K562 (cell line): ENCODE data around the gene SELENOT. TPM values are rescaled to one million over a fixed set of nuclear protein-coding genes. Genes with fewer than 3 reads are reported as not detected.

ENCODE experiments used
- ATAC-seq: fragments of 200-7000 bp; cut with Tn5 transposase; 3 replicates; pipeline ENCODE4 v1.9.1; 2020; ENCODE audit warnings: moderate library complexity
- BruUV-seq: library from RNA; stranded (reverse); fragments of 400-500 nt; replicated peaks from 2 replicates; lab custom pipeline; 2021; lab: Mats Ljungman, UMichigan
- CTCF ChIA-PET: fragments of 300-600 bp; formaldehyde crosslinking; extraction: SDS; loops from one replicate; lab custom pipeline; 2021; ENCODE audit warnings: low intra/inter-chr PET ratio; lab: Yijun Ruan, JAX
- POLR2A ChIA-PET: fragments of 300-600, 350-650 bp; sonication (Branson Sonifier 250); formaldehyde crosslinking; extraction: SDS; loops from one replicate; lab custom pipeline; 2021; ENCODE audit warnings: antibody characterized with exemption, inconsistent platforms; lab: Yijun Ruan, JAX
- DNase-seq, 4 experiments: peaks; one replicate each; pipeline versions ENCODE4 v3.0.0 to v3.0.0-alpha.2; 2011 to 2018; ENCODE audit warnings: low spot score in 3 of 4, mixed read lengths in 3 of 4; ENCODE audit errors: extremely low read depth in 1 of 4
- FAIRE-seq: peaks from 2 replicates; lab custom pipeline; 2011; peaks lifted over from hg19 to GRCh38; lab: Jason Lieb, UNC
- H2AFZ ChIP-seq: 2 replicates; pipeline ENCODE4 v1.6.0; 2011; ENCODE audit warnings: low read depth, low read length, control low read depth, inconsistent platforms
- H3K27ac ChIP-seq: fragments of 200-600 bp; 3 replicates; pipeline ENCODE4 v1.8.0; 2011; ENCODE audit warnings: low read depth, mild to moderate bottlenecking, control low read depth, inconsistent platforms, low read length, moderate library complexity, mixed read lengths; ENCODE audit errors: extremely low read depth
- H3K27me3 ChIP-seq, 2 experiments: fragments of 300-600 bp in 1 of 2; 2 replicates in 1 of 2; 3 replicates in 1 of 2; pipeline versions ENCODE4 v1.6.0 to v1.8.0; 2011; ENCODE audit warnings: inconsistent platforms in 2 of 2, low read length in 2 of 2, mild to moderate bottlenecking in 1 of 2, mixed read lengths in 1 of 2, moderate library complexity in 1 of 2; ENCODE audit not compliant: control insufficient read depth in 2 of 2, insufficient read depth in 2 of 2
- H3K36me3 ChIP-seq: fragments of 300-600 bp; 3 replicates; pipeline ENCODE4 v1.8.0; 2011; ENCODE audit warnings: mild to moderate bottlenecking, low read length, inconsistent platforms; ENCODE audit not compliant: control insufficient read depth, insufficient read depth
- H3K4me1 ChIP-seq, 2 experiments: fragments of 200-600 bp in 1 of 2; replicated peaks in 1 of 2; 2 replicates in 1 of 2; 3 replicates in 1 of 2; pipeline versions ENCODE4 v1.5.1 to v1.8.0; 2011; ENCODE audit warnings: inconsistent platforms in 2 of 2, low read length in 2 of 2, mild to moderate bottlenecking in 1 of 2, mixed read lengths in 1 of 2, moderate library complexity in 1 of 2; ENCODE audit not compliant: control insufficient read depth in 2 of 2, insufficient read depth in 2 of 2
- H3K4me2 ChIP-seq: 2 replicates; pipeline ENCODE4 v1.6.1; 2011; ENCODE audit warnings: low read length, control low read depth, inconsistent platforms, mixed read lengths; ENCODE audit not compliant: insufficient read depth
- H3K4me3 ChIP-seq: fragments of 200-600 bp; sonication (generic), shearing (Covaris generic); 2 replicates; pipeline ENCODE4 v1.5.1; 2016; ENCODE audit warnings: control low read depth, inconsistent platforms
- H3K79me2 ChIP-seq: fragments of 200-600 bp; 3 replicates; pipeline ENCODE4 v1.8.0; 2011; ENCODE audit warnings: low read length, inconsistent platforms; ENCODE audit not compliant: control insufficient read depth, insufficient read depth
- H3K9ac ChIP-seq, 2 experiments: 2 replicates each; pipeline versions ENCODE4 v1.6.0 to v1.6.1; 2011; ENCODE audit warnings: low read depth in 2 of 2, low read length in 2 of 2, control low read depth in 1 of 2, inconsistent platforms in 1 of 2, mild to moderate bottlenecking in 1 of 2, mixed read lengths in 1 of 2; ENCODE audit not compliant: insufficient read depth in 1 of 2
- H3K9me1 ChIP-seq: one replicate; pipeline ENCODE4 v1.6.0; 2011; ENCODE audit warnings: inconsistent platforms, mild to moderate bottlenecking, low read length, moderate library complexity; ENCODE audit not compliant: control insufficient read depth, insufficient read depth
- H3K9me3 ChIP-seq: replicated peaks from 2 replicates; pipeline ENCODE4 v1.5.1; 2011; ENCODE audit warnings: low read depth, low read length, inconsistent platforms; ENCODE audit not compliant: control insufficient read depth, insufficient read depth
- H4K20me1 ChIP-seq: replicated peaks from 2 replicates; pipeline ENCODE4 v1.6.1; 2011; ENCODE audit warnings: low read length, inconsistent platforms, mixed read lengths; ENCODE audit not compliant: control insufficient read depth, insufficient read depth
- ATF3 ChIP-seq, 2 experiments: fragments of 450-650 bp in 1 of 2; sonication (generic) in 1 of 2; formaldehyde crosslinking in 1 of 2; IDR thresholded peaks in 1 of 2; conservative IDR thresholded peaks in 1 of 2; 2 replicates each; pipeline versions ENCODE4 v1.6.1 to v1.8.1; 2016 to 2023; ENCODE audit warnings: mild to moderate bottlenecking in 2 of 2, moderate library complexity in 2 of 2, inconsistent platforms in 1 of 2, missing genetic modification reagents in 1 of 2
- CBX2 ChIP-seq: fragments of 200-600 bp; sonication (generic); IDR thresholded peaks from one replicate; pipeline ENCODE4 v1.6.1; 2012; ENCODE audit warnings: mild to moderate bottlenecking, low read length, inconsistent platforms; ENCODE audit not compliant: insufficient read depth, poor library complexity, severe bottlenecking
- CEBPG ChIP-seq, 3 experiments: fragments of 200-800 bp in 1 of 3; sonication (Bioruptor generic) in 1 of 3; sonication (generic) in 1 of 3; formaldehyde crosslinking in 1 of 3; IDR thresholded peaks in 2 of 3; conservative IDR thresholded peaks in 1 of 3; 2 replicates each; pipeline versions ENCODE4 v1.6.1 to v1.8.0; 2016 to 2022; ENCODE audit warnings: missing compliant biosample characterization in 2 of 3, missing genetic modification characterization in 2 of 3, mild to moderate bottlenecking in 1 of 3, missing genetic modification reagents in 1 of 3
- CSDE1 ChIP-seq, 2 experiments: fragments of 450-650 bp; IDR thresholded peaks; 2 replicates each; pipeline ENCODE4 v1.6.1; 2016; ENCODE audit warnings: mild to moderate bottlenecking in 1 of 2
- ELK1 ChIP-seq: sonication (generic); formaldehyde crosslinking; IDR thresholded peaks from 2 replicates; pipeline ENCODE4 v1.8.1; 2022; ENCODE audit warnings: missing genetic modification reagents
- FOXP1 ChIP-seq: sonication (generic); formaldehyde crosslinking; IDR thresholded peaks from 2 replicates; pipeline ENCODE4 v1.8.0; 2022; ENCODE audit warnings: mild to moderate bottlenecking, missing genetic modification reagents
- GATAD2A ChIP-seq: fragments of 450-650 bp; IDR thresholded peaks from 2 replicates; pipeline ENCODE4 v1.6.1; 2017
- GTF2E2 ChIP-seq: fragments of 200-800 bp; sonication (Bioruptor generic); IDR thresholded peaks from 2 replicates; pipeline ENCODE4 v1.6.1; 2016; ENCODE audit warnings: missing genetic modification characterization, missing compliant biosample characterization
- HDAC3 ChIP-seq: fragments of 450-650 bp; IDR thresholded peaks from 2 replicates; pipeline ENCODE4 v1.6.1; 2018; ENCODE audit warnings: borderline replicate concordance, mild to moderate bottlenecking, moderate library complexity; ENCODE audit not compliant: partially characterized antibody
- HEY1 ChIP-seq: fragments of 250-450 bp; sonication (Bioruptor Pico); IDR thresholded peaks from 2 replicates; pipeline ENCODE4 v1.5.0; 2020; ENCODE audit warnings: mild to moderate bottlenecking, moderate library complexity, borderline replicate concordance
- MEF2A ChIP-seq: IDR thresholded peaks from 2 replicates; pipeline ENCODE4 v1.6.1; 2011; ENCODE audit warnings: low read depth, mild to moderate bottlenecking, low read length, moderate library complexity; ENCODE audit not compliant: control insufficient read depth
- NBN ChIP-seq: fragments of 450-650 bp; IDR thresholded peaks from 2 replicates; pipeline ENCODE4 v1.6.1; 2016; ENCODE audit warnings: low read depth, mild to moderate bottlenecking
- RAD21 ChIP-seq, 2 experiments: fragments of 250-450 bp in 1 of 2; fragments of 450-650 bp in 1 of 2; sonication (Bioruptor Pico) in 1 of 2; formaldehyde crosslinking in 1 of 2; IDR thresholded peaks in 1 of 2; conservative IDR thresholded peaks in 1 of 2; 2 replicates each; pipeline versions ENCODE4 v1.4.0 to v1.8.0; 2020 to 2022; ENCODE audit warnings: mild to moderate bottlenecking in 2 of 2, moderate library complexity in 1 of 2
- SRSF1 ChIP-seq: fragments of 200-400 bp; formaldehyde crosslinking; IDR thresholded peaks from 2 replicates; pipeline ENCODE4 v1.6.1; 2017; ENCODE audit warnings: mild to moderate bottlenecking, low read depth, low read length, moderate library complexity
- SRSF9 ChIP-seq: fragments of 200-400 bp; formaldehyde crosslinking; IDR thresholded peaks from 2 replicates; pipeline ENCODE4 v1.6.1; 2017; ENCODE audit warnings: low read depth, low read length, borderline replicate concordance
- STAG1 ChIP-seq: sonication (generic); formaldehyde crosslinking; IDR thresholded peaks from 2 replicates; pipeline ENCODE4 v1.5.0; 2020; ENCODE audit warnings: missing genetic modification reagents, borderline replicate concordance
- TARDBP ChIP-seq: fragments of 450-650 bp; IDR thresholded peaks from 2 replicates; pipeline ENCODE4 v1.6.1; 2016
- TEAD2 ChIP-seq: fragments of 450-650 bp; IDR thresholded peaks from 2 replicates; pipeline ENCODE4 v1.6.1; 2016; ENCODE audit warnings: missing genetic modification characterization, control low read depth, missing compliant biosample characterization
- TRIM24 ChIP-seq, 2 experiments: fragments of 450-650 bp; IDR thresholded peaks; 2 replicates each; pipeline ENCODE4 v1.6.1; 2016
- ZFX ChIP-seq: sonication (generic); formaldehyde crosslinking; IDR thresholded peaks from 2 replicates; pipeline ENCODE4 v1.8.0; 2022; ENCODE audit warnings: mild to moderate bottlenecking, missing genetic modification reagents, moderate library complexity
- ZNF134 ChIP-seq: fragments of 250-450 bp; sonication (Bioruptor Pico); conservative IDR thresholded peaks from 2 replicates; pipeline ENCODE4 v1.4.0; 2020
- ZNF253 ChIP-seq: fragments of 250-450 bp; sonication (Bioruptor Pico); conservative IDR thresholded peaks from 2 replicates; pipeline ENCODE4 v1.6.1; 2021; ENCODE audit warnings: mild to moderate bottlenecking
- ZNF586 ChIP-seq: fragments of 450-650 bp; formaldehyde crosslinking; conservative IDR thresholded peaks from 2 replicates; pipeline ENCODE4 v1.4.0; 2020; ENCODE audit warnings: mild to moderate bottlenecking, moderate library complexity
- WGBS: fragments of 100-300 bp; shearing (Covaris generic); methylation state at CpG from one replicate; pipeline ENCODE4 v1.1.6; 2016; ENCODE audit warnings: low coverage, mixed read lengths; ENCODE audit not compliant: insufficient coverage; ENCODE audit errors: missing lambda C conversion rate; 5-methylcytosine and 5-hydroxymethylcytosine counted together
- in situ Hi-C: fragments of 300-500 bp; cut with MboI; formaldehyde crosslinking; loops from 4 replicates; pipeline ENCODE4 v1.15.0; 2018; ENCODE audit warnings: inconsistent platforms, mixed read lengths
- intact Hi-C: fragments of 100-400 bp; cut with micrococcal nuclease; formaldehyde crosslinking; loops from 2 replicates; pipeline ENCODE4 v1.14.2; 2022
- polyA plus RNA-seq, 8 experiments: library from polyadenylated mRNA; depleted of rRNA in 4 of 8; stranded (reverse) in 5 of 8; unstranded in 3 of 8; fragments of >200 nt; fragmentation: Nextera tagmentation in 2 of 8; fragmentation: Illumina TruSeq in 1 of 8; extraction: Ambion mirVana in 2 of 8; extraction: Trizol in 1 of 8; gene quantifications; 2 replicates each; pipeline versions ENCODE4 v1.2.1 to v1.2.3, GENCODE V29; 2011 to 2014; ENCODE audit warnings: inconsistent platforms in 1 of 8, missing spikeins in 1 of 8
- total RNA-seq, 7 experiments: library from RNA; depleted of rRNA in 6 of 7; stranded (reverse); fragments of >200 nt in 6 of 7; fragmentation: Illumina TruSeq in 2 of 7; extraction: Trizol in 2 of 7; gene quantifications; 2 replicates each; pipeline versions ENCODE4 v1.2.1 to v1.2.3, GENCODE V29; 2011 to 2021; ENCODE audit warnings: low replicate concordance in 1 of 7

The SELENOT gene
- total and polyA plus RNA-seq, 9 of the 15 experiments (the other 6 are each of a cell fraction or from before 2014, with no cell fraction given), result 33.0 to 411 (median 91.9) TPM

GRCh38 chr3:150610785-150611184 is 7.7 kb downstream of the SELENOT start:
- ChIA-PET CTCF (no interaction called here), POLR2A (interaction anchor here (1.6 kb wide), 1 partner anchor 13 kb away, joined by 5 read pairs; no protein-coding TSS in a partner anchor)
- 15% methylated on average over 1 of the region's 1 CpG for WGBS
- Histone ChIP-seq H3K36me3 (peaks cover 55% of the 10 kb centered on the region), H3K27me3 (no peaks in the 10 kb centered on the region), H4K20me1 (peaks cover 15% of the 10 kb centered on the region; the same call in 1 of the 2 replicates), H3K79me2 (peaks cover 88% of the 10 kb centered on the region), H3K9me3 (no peaks in the 10 kb centered on the region), H3K4me2 (no peak overlapping the region), H2AFZ (no peak overlapping the region), H3K9ac (no peak overlapping the region), H3K9me1 (no peaks in the 10 kb centered on the region), H3K4me3 (no peak overlapping the region), H3K4me1 (peaks cover 16 to 20% of the 10 kb centered on the region in 2 experiments), H3K27ac (no peak overlapping the region)
- no TSS peak for BruUV-seq
- ATAC-seq (no peak), FAIRE-seq (no peak), DNase-seq (no peak)
- in situ Hi-C loops, result no loop called here
- intact Hi-C loops, result no loop called here
- TF ChIP-seq CEBPG (CRISPR knock-in tag; IDR thresholded peaks at IDR 0.05) (peak; percentile 75), CEBPG (tag; conservative IDR thresholded peaks at IDR 0.05 in 1 of 2, IDR thresholded peaks at IDR 0.05 in 1 of 2) (peak; percentile 83 to 87), STAG1 (CRISPR knock-in tag) (no peak), GATAD2A (no peak), MEF2A (no peak), ZNF134 (CRISPR knock-in tag) (no peak), HDAC3 (no peak), ELK1 (no peak), FOXP1 (CRISPR knock-in tag) (no peak), HEY1 (CRISPR knock-in tag) (no peak), RAD21 (CRISPR knock-in tag; conservative IDR thresholded peaks at IDR 0.05 in 1 of 2, IDR thresholded peaks at IDR 0.05 in 1 of 2) (no peak), NBN (no peak), ZNF253 (CRISPR knock-in tag) (no peak), ZFX (CRISPR knock-in tag) (no peak), GTF2E2 (tag) (no peak), SRSF1 (no peak), CBX2 (no peak), CSDE1 (IDR thresholded peaks at IDR 0.05) (no peak), TRIM24 (IDR thresholded peaks at IDR 0.05) (peak; percentile 56 to 69; a peak in 3 of 4 replicates), ATF3 (IDR thresholded peaks at IDR 0.05) (peak; percentile 87), ATF3 (CRISPR knock-in tag; conservative IDR thresholded peaks at IDR 0.05) (no peak), TARDBP (no peak), SRSF9 (no peak), ZNF586 (no peak), TEAD2 (tag) (no peak)
